ENCODE results near the gene BCL6. TPM values are rescaled to one million over a fixed set of nuclear protein-coding genes. Genes with fewer than 3 reads are reported as not detected.

BCL6 gene
- total and polyA plus RNA-seq, 4 donors, result 7.8 to 71.8 (median 13.3) TPM

- Histone ChIP-seq H3K36me3 (ENCODE audit: control insufficient read depth in 4 of 4, insufficient read depth in 3 of 4, low read depth in 1 of 4, low read length in 3 of 4) (no peaks in the 10 kb centered on the region), H3K9me3 (ENCODE audit: control insufficient read depth in 4 of 4, low read length in 3 of 4) (no peaks in the 10 kb centered on the region), H3K27me3 (ENCODE audit: control insufficient read depth in 4 of 4, insufficient read depth in 4 of 4, low read length in 3 of 4) (no peaks in the 10 kb centered on the region), H3K4me1 (ENCODE audit: control insufficient read depth in 4 of 4, insufficient read depth in 4 of 4, low read length in 3 of 4) (peaks cover 0 to 7% (median 1%) of the 10 kb centered on the region in 4 donors), H3K4me3 (ENCODE audit: low read depth in 1 of 3, low read length in 3 of 3) (no peak overlapping the region), H3K9ac (ENCODE audit: low read depth in 1 of 2, low read length in 2 of 2) (no peak overlapping the region), H3K27ac (ENCODE audit: low read depth in 1 of 2, low read length in 2 of 2) (no peak overlapping the region)
- peak; percentile 78 for DNase-seq (ENCODE audit: low spot score)
- TF ChIP-seq RXRA (IDR thresholded peaks at IDR 0.05) (peak; percentile 13 to 41), RAD21 (IDR thresholded peaks at IDR 0.05) (peak; percentile 98), SP1 (IDR thresholded peaks at IDR 0.05) (no peak), MAX (IDR thresholded peaks at IDR 0.05) (peak; percentile 10), CTCF (IDR thresholded peaks at IDR 0.05; ENCODE audit: low read depth, low read length, missing input control) (peak; percentile 98), HNF4G (IDR thresholded peaks at IDR 0.05) (no peak), YY1 (IDR thresholded peaks at IDR 0.05) (no peak), TAF1 (conservative IDR thresholded peaks at IDR 0.05) (no peak)
- WGBS, result 30% methylated on average over 7 of the region's 7 CpGs
Observed at GRCh38 chr3:187679638-187680396, 65.5 kb downstream of the BCL6 start.

GRCh38 chr3:187678726-187679268 is 66.5 kb downstream of the BCL6 start:
- H3K9me3 ChIP-seq (ENCODE audit: control insufficient read depth in 4 of 4, low read length in 3 of 4), result no peaks in the 10 kb centered on the region
- peaks cover 0 to 7% (median 1%) of the 10 kb centered on the region in 4 donors for H3K4me1 ChIP-seq (ENCODE audit: control insufficient read depth in 4 of 4, insufficient read depth in 4 of 4, low read length in 3 of 4)
- H3K9ac ChIP-seq (ENCODE audit: low read depth in 1 of 2, low read length in 2 of 2), result no peak overlapping the region
- H3K27me3 ChIP-seq (ENCODE audit: control insufficient read depth in 4 of 4, insufficient read depth in 4 of 4, low read length in 3 of 4), result no peaks in the 10 kb centered on the region
- peak; percentile 78 for TF ChIP-seq CTCF (IDR thresholded peaks at IDR 0.05; ENCODE audit: low read depth, low read length, missing input control)
- TF ChIP-seq RAD21 (IDR thresholded peaks at IDR 0.05), result peak; percentile 91 to 93
- TF ChIP-seq SP1 (IDR thresholded peaks at IDR 0.05), result no peak
- no peak overlapping the region for H3K4me3 ChIP-seq (ENCODE audit: low read depth in 1 of 3, low read length in 3 of 3)
- peak overlapping the region in 1 of 2 donors; percentile 2 for H3K27ac ChIP-seq (ENCODE audit: low read depth in 1 of 2, low read length in 2 of 2)
- no peaks in the 10 kb centered on the region for H3K36me3 ChIP-seq (ENCODE audit: control insufficient read depth in 4 of 4, insufficient read depth in 3 of 4, low read depth in 1 of 4, low read length in 3 of 4)
- DNase-seq (ENCODE audit: low spot score), result peak; percentile 41
- WGBS, result 31% methylated on average over 5 of the region's 5 CpGs

GRCh38 chr3:187677604-187678003 is 67.7 kb downstream of the BCL6 start:
- no peak for DNase-seq (ENCODE audit: low spot score)
- WGBS, result 52% methylated on average over 1 of the region's 1 CpG
- H3K27ac ChIP-seq (ENCODE audit: low read depth in 1 of 2, low read length in 2 of 2), result no peak overlapping the region
- H3K4me3 ChIP-seq (ENCODE audit: low read depth in 1 of 3, low read length in 3 of 3), result no peak overlapping the region
- no peak for TF ChIP-seq RAD21 (IDR thresholded peaks at IDR 0.05)
- TF ChIP-seq TAF1 (conservative IDR thresholded peaks at IDR 0.05), result no peak
- no peak for TF ChIP-seq FOXA1 (IDR thresholded peaks at IDR 0.05)
- no peak for TF ChIP-seq NR2F2 (IDR thresholded peaks at IDR 0.05)
- no peak for TF ChIP-seq ZBTB33 (IDR thresholded peaks at IDR 0.05)
- TF ChIP-seq GABPA (IDR thresholded peaks at IDR 0.05 in 1 of 2, conservative IDR thresholded peaks at IDR 0.05 in 1 of 2), result no peak
- TF ChIP-seq ATF3 (IDR thresholded peaks at IDR 0.05), result no peak
- H3K36me3 ChIP-seq (ENCODE audit: control insufficient read depth in 4 of 4, insufficient read depth in 3 of 4, low read depth in 1 of 4, low read length in 3 of 4), result no peaks in the 10 kb centered on the region
- H3K9ac ChIP-seq (ENCODE audit: low read depth in 1 of 2, low read length in 2 of 2), result no peak overlapping the region
- H3K27me3 ChIP-seq (ENCODE audit: control insufficient read depth in 4 of 4, insufficient read depth in 4 of 4, low read length in 3 of 4), result no peaks in the 10 kb centered on the region
- H3K9me3 ChIP-seq (ENCODE audit: control insufficient read depth in 4 of 4, low read length in 3 of 4), result no peaks in the 10 kb centered on the region
- H3K4me1 ChIP-seq (ENCODE audit: control insufficient read depth in 4 of 4, insufficient read depth in 4 of 4, low read length in 3 of 4), result peaks cover 0 to 7% (median 1%) of the 10 kb centered on the region in 4 donors

All from liver (tissue), 9 donors.